Panc1 (cell line): ENCODE data around the gene CEP83.

Source experiments
- CTCF ChIP-seq: fragments of 450-650 bp; IDR thresholded peaks from 2 replicates; pipeline ENCODE4 v1.5.1; 2017; ENCODE audit warnings: mild to moderate bottlenecking
- POLR2AphosphoS5 ChIP-seq: IDR thresholded peaks from 2 replicates; pipeline ENCODE4 v1.6.1; 2012; ENCODE audit warnings: mild to moderate bottlenecking, low read depth, low read length, moderate library complexity
- REST ChIP-seq, 2 experiments: IDR thresholded peaks; 2 replicates each; pipeline ENCODE4 v1.6.1; 2011 to 2012; ENCODE audit warnings: low read depth in 2 of 2, control low read depth in 1 of 2, low read length in 1 of 2, mild to moderate bottlenecking in 1 of 2, moderate library complexity in 1 of 2; ENCODE audit not compliant: insufficient read depth in 1 of 2
- TCF7L2 ChIP-seq: IDR thresholded peaks from 2 replicates; pipeline ENCODE4 v1.6.1; 2011; ENCODE audit warnings: mild to moderate bottlenecking, low read depth, low read length, inconsistent platforms

GRCh38 chr12:94286583-94287244, 173.0 kb downstream of the CEP83 start:
- no peak for TF ChIP-seq CTCF
- no peak for TF ChIP-seq REST (IDR thresholded peaks at IDR 0.05; ENCODE audit: insufficient read depth in 1 of 2, low read depth in 2 of 2, low read length in 1 of 2)
- TF ChIP-seq TCF7L2 = no peak
- no peak for TF ChIP-seq POLR2AphosphoS5
